NB4 (cell line): Measurements from ENCODE around the gene SVIL.
"Not testable (repeated sequence)": the region's sequence is repeated elsewhere in the genome, so short reads cannot be mapped to it uniquely, and the experiment has no call there.

Experiments used
- DNase-seq: peaks from one replicate; pipeline ENCODE4 v3.0.0; 2010; ENCODE audit warnings: low read depth
- H3K4me3 ChIP-seq: one replicate; pipeline ENCODE4 v1.5.1; 2011; ENCODE audit warnings: mild to moderate bottlenecking, low read depth, low read length, moderate library complexity
- MYC ChIP-seq: IDR thresholded peaks from 2 replicates; pipeline ENCODE4 v1.6.1; 2011; ENCODE audit warnings: low read depth, low read length
- POLR2A ChIP-seq: IDR thresholded peaks from 2 replicates; pipeline ENCODE4 v1.6.1; 2011; ENCODE audit warnings: mild to moderate bottlenecking; ENCODE audit not compliant: insufficient read length; ENCODE audit errors: extremely low read depth
- TF ChIP-seq, protein P1 (sequence below): IDR thresholded peaks from 2 replicates; pipeline ENCODE4 v1.6.1; 2011; ENCODE audit warnings: low read depth, low read length
- TF ChIP-seq, protein P2 (sequence below): IDR thresholded peaks from one replicate; pipeline ENCODE4 v1.5.1; 2012; ENCODE audit warnings: low read depth, low read length

SVIL gene

DNA sequence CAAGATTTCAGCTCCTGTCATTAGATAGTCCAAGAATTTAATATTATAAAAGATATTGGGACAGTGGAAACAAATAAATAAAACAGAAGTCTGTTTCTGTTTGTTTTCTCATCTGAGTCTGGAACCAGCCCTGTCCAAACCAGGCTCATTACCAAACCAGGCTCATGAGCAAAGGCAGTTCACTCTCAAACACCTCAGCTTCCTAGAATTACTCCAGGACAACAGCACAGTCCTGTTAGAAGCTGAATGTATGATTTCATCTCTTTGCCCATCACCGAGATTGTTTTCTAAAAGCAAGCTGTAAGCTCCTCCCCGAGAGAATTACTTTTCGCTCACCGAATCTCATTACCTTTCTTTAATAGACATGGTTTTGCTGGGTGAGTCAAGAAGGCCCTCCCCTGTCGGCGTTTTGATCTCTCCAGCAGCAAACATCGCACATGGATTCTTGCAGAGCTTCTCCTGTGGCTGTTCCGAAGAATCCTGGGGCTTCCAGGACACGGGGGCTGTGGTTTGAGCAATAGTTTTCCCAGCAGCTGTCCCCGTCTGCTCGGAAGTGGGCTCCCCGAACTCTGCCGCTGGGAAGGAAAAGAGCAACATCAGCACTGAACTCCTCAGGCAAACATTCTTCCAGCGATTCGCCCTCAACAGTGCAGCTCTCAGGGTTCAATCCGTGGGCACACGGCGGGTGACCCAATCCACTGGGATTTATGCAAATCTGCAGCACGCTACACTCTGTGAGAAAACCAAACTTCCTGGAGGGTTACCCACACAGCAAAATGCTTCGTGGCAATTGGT, 112.5 kb downstream of the SVIL start:
- TF ChIP-seq, protein P1, sequence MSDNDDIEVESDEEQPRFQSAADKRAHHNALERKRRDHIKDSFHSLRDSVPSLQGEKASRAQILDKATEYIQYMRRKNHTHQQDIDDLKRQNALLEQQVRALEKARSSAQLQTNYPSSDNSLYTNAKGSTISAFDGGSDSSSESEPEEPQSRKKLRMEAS, result no peak
- TF ChIP-seq POLR2A, result no peak
- TF ChIP-seq, protein P2, sequence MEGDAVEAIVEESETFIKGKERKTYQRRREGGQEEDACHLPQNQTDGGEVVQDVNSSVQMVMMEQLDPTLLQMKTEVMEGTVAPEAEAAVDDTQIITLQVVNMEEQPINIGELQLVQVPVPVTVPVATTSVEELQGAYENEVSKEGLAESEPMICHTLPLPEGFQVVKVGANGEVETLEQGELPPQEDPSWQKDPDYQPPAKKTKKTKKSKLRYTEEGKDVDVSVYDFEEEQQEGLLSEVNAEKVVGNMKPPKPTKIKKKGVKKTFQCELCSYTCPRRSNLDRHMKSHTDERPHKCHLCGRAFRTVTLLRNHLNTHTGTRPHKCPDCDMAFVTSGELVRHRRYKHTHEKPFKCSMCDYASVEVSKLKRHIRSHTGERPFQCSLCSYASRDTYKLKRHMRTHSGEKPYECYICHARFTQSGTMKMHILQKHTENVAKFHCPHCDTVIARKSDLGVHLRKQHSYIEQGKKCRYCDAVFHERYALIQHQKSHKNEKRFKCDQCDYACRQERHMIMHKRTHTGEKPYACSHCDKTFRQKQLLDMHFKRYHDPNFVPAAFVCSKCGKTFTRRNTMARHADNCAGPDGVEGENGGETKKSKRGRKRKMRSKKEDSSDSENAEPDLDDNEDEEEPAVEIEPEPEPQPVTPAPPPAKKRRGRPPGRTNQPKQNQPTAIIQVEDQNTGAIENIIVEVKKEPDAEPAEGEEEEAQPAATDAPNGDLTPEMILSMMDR, result no peak
- no peak for TF ChIP-seq MYC
- no peak for DNase-seq
- no peak overlapping the region for H3K4me3 ChIP-seq

DNA sequence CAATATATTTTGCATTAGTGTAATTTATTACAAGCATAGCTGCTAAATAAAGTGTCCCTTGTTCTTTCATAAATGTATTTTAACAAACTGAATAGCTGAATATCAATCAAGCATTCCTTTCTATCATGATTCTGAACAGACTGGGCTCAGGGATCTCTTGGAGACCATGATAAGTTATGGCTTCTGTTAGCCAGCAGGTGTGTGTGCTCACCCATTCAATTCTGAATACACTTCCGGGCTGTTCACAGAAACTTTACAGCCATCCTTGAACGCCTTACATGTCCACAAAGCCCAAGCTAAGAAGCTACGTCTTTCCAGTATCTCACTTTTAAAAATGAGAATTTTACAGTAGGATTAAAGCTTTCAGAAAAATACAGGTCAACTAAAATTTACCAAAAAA, 115.1 kb downstream of the SVIL start:
- TF ChIP-seq, protein P1, result no peak
- no peak for TF ChIP-seq MYC
- TF ChIP-seq, protein P2, result no peak
- no peak for TF ChIP-seq POLR2A
- H3K4me3 ChIP-seq, result no peak overlapping the region
- DNase-seq, result no peak

DNA sequence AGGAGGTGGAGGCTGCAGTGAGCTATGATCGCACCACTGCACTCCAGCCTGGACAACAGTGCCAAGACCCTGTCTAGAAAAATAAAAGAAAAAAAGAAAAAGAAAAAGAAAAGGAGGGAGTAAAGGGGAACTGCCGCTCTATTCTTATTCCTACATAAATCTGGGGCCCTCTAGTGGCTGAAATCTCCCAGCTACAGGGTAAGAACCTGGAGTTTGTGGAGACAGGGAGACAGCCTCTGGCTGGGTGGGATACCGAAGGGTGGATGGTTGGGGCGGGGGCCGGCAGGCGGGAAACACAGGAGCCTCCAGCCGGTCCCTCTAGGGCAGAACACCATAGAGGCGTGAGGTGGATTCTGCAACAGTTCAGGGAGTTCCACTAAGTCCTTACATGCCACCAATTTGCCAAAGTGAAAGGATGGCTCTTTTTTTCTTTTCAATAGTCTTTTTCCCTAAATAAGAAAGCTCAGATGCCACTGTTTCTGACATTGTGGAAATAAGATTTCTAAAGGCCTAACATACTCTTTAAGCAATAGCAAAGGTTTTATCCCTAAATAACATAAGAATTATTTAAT, 117.3 kb downstream of the SVIL start:
- TF ChIP-seq, protein P1, result no peak
- TF ChIP-seq, protein P2, result peak; percentile 57
- peak; percentile 38 for DNase-seq

DNA sequence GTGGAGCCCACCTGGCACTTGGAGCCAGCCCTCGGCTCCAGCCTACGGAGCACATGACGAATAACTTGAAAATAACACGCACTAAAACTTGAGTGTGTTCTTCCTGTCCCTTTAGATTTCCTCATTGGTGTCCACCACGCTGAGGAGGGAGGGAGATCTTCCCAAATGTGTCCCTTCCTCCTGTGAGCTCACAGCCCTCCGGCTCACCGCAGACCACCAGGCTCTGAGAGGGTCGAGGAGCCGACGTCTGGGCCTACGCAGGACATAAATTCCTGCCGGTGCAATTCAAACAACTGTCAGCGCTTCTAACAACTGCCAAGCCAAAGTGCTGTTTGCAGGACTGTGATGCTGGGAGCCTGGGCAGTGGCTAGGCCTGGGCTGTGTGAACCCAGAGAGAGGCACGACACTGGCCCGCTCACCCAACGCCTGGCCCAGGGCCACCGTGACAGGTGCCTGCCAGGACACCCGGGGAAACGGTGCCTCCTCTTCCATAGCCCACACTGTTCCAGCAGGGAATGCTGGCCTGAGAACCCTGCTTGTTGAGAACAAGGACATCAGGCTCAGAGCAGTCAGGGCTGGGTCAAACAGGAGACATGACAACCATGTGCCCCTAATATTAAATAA, 118.3 kb downstream of the SVIL start:
- H3K4me3 ChIP-seq, DNase-seq: not testable (repeated sequence)

More for the DNA sequence above, 117.3 kb downstream of the SVIL start:
- H3K4me3 ChIP-seq, result no peak overlapping the region

DNA sequence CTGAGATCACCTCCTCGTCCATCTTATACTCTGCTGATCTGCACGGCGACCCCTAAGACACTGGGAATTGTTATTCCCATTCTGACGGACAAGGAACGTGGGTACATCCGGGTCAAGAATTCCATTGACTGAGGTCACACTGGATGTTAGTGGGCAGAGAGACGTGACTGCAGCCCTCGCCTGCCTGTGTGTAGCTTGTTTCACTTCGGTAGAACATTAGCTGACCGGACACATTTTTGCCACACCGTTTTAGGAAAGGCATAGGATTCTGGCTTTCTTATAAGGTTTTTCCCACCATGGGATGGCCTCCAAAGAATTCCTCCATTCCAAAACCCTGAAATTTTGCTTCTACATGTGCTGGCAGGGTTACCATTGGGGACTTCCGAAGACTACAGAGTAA, 118.9 kb downstream of the SVIL start:
- not testable (repeated sequence) for DNase-seq

DNA sequence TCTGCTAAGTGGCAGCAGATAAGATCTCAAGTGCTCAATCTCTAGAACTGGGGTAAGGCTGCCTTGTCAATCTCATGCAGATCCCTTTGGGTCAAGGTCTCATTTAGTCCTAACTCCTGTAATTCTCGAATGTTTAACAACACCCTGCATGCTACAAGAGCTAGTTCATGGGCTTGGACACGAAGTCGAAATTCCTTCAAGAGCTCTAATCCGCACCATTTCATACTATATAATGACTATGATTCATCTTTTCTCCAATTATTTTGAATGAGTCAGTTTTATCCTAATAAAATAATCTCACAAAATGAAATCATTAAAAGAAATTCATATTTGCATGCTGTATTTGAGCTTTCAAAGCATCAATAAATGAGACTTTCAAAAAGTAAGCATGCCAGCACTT, 119.7 kb downstream of the SVIL start:
- not testable (repeated sequence) for H3K4me3 ChIP-seq, DNase-seq

More for the DNA sequence above, 118.9 kb downstream of the SVIL start:
- not testable (repeated sequence) for H3K4me3 ChIP-seq

DNA sequence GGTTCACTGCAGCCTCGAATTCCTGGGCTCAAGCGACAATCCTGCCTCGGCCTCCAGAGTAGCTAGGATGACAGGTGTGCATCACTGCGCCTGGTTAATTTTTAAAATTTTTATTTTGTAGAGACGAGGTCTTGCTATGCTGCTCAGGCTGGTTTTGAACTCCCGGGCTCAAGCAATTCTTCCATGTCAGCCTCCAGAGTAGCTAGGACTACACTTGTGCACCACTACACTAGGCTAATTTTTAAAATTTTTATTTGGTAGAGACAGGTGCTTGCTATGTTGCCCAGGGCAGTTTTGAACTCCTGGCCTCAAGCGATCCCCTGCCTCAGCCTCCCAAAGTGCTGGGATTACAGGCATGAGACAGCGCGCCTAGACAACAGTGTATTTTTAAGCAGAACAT, 120.5 kb downstream of the SVIL start:
- H3K4me3 ChIP-seq, result no peak overlapping the region
- TF ChIP-seq MYC, result no peak
- no peak for DNase-seq

DNA sequence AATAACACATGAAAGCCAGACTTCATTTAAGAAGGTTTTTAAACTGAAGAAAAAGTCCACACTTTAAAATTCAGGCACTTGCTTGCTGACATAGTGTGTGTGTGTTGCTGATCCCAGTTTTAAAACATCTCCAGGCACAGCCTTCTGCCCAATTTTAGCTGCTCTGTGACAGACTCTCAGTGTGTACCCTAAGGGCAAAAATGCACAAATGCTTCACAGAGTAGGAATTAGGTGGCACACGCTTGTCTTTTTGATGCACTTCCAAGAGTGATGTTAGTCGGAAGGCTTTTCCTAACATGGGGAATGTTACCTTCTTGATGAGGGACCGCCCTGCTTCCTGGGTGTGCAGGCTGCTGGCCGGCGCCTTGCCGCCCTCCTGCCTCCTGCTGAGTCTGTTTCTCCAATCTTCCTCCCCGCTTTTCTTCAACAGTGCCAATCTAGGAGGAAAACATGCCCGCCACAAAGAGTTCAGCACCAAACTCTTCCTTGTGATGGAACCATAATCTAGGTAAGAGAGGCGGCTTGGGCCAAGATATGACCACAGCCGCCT, 122.3 kb downstream of the SVIL start:
- DNase-seq, result no peak
- TF ChIP-seq, protein P1, result no peak
- TF ChIP-seq, protein P2, result no peak
- no peak for TF ChIP-seq MYC
- H3K4me3 ChIP-seq, result no peak overlapping the region

DNA sequence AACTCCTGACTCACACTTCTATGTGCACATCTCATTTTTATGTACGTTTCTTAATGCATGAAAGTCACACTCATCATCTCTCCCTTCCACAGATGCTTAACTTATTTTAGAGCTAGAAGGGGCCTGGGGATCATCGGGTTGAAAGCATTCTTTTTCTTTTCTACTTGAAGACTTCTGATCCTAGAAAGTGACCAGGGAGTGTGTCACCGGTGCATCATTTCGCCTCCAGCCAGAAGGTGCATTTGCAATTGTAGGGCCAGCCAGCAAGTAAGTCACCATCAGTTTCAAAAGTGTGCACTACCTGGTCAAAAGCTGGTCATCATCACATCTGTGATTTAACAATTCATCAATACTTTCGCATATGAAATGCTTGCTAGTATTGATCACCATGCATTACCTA, 123.0 kb downstream of the SVIL start:
- DNase-seq, H3K4me3 ChIP-seq: not testable (repeated sequence)

DNA sequence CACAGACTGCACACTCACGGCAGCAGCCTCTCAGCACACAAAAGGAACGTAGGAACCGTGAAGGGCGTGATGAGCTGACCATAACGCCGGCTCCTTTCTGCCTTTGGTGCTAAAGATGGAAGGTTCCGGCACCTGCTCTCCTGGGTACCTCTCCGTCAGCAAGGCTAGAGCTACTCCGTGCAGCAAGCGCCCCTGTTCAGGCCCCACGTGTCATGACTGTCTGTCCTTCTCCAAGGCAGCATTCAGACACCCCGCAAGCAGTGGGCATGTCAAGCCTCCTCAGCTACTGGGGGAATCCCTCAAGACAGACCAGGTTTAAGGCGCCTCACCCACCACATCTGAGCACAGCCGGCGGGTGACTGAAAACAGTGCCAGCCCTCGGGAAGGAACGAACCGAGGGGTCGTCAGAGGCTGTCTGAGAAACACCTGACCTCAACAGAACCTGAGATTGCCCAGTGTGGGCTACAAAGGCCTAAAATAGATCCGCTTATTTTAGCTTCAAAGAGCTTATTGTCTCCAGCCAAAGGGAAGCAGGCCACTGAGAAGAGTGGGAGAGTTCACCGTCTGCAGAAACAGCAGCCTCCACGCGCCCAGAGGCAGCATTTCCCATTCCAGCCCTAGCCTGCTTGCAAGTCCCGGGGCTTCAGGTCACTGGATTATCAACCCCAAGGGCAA, 124.2 kb downstream of the SVIL start:
- not testable (repeated sequence) for DNase-seq, H3K4me3 ChIP-seq
